ENCODE data around the gene SYNGAP1. TPM values are rescaled to one million over a fixed set of nuclear protein-coding genes. Genes with fewer than 3 reads are reported as not detected.
A peak's percentile ranks its signal among the peaks of the same experiment; 100 is the strongest.

Gene SYNGAP1
- total RNA-seq, 4 donors from 2014 or later = 0.71 to 2.3 (median 1.3) TPM

DNA sequence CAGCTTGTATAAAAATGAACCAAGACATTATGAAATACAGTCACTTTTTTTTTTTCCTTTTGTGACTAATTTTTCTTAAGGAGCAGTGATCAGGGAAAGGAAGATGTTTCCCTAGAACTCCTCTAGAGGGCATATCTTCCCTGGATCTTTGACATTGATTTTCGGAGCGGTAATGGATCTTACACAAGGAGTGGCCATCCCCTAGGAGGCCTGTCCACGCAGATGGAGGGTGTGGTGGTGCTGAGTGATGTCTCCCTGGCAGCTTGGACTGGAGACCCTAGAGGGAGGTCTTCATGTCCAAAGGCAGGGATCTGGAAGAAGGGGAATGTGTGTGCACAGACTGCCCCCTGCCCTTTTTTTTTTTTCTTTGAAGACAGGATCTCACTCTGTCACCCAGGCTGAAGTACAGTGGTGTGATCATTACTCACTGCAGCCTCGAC is 35.3 kb upstream of the SYNGAP1 start:
- no peaks in the 10 kb centered on the region for H3K27me3 ChIP-seq
- intact Hi-C loops (cut with DNase I; ENCODE audit: low total_unique reads) = no loop called here

DNA sequence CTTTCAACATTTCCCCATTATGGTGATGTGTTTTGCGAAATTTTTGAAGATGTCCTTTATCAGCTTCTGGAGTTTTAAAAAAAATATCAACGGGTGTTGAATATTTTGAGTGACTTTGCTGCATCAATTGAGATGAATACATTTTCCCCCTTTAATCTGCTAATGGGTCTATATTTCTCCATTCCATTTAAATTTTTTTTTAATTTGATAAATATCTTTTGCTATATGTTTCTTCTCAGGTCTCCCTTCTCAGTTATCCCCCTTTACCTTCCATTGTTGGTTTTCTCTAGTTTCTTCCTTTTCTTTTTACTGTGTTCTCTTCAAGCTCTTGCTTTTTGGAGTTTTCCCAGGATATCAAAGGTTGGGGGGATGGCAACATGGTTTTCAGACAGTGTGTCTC is 29.7 kb upstream of the SYNGAP1 start:
- no peak overlapping the region for H3K4me3 ChIP-seq
- ATAC-seq (no peak), DNase-seq (no peak)
- intact Hi-C loops (cut with DNase I; ENCODE audit: low total_unique reads) (loop anchor here (5.0 kb wide), 1 partner anchor 182 kb away; no protein-coding TSS in a partner anchor), in situ Hi-C loops (cut with MboI; ENCODE audit: low sequenced_read_pairs in 4 of 4) (no loop called here)
- TF ChIP-seq POLR2A (IDR thresholded peaks at IDR 0.05) = no peak
- TF ChIP-seq, protein P1, sequence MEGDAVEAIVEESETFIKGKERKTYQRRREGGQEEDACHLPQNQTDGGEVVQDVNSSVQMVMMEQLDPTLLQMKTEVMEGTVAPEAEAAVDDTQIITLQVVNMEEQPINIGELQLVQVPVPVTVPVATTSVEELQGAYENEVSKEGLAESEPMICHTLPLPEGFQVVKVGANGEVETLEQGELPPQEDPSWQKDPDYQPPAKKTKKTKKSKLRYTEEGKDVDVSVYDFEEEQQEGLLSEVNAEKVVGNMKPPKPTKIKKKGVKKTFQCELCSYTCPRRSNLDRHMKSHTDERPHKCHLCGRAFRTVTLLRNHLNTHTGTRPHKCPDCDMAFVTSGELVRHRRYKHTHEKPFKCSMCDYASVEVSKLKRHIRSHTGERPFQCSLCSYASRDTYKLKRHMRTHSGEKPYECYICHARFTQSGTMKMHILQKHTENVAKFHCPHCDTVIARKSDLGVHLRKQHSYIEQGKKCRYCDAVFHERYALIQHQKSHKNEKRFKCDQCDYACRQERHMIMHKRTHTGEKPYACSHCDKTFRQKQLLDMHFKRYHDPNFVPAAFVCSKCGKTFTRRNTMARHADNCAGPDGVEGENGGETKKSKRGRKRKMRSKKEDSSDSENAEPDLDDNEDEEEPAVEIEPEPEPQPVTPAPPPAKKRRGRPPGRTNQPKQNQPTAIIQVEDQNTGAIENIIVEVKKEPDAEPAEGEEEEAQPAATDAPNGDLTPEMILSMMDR (IDR thresholded peaks at IDR 0.05 in 4 of 5, conservative IDR thresholded peaks at IDR 0.05 in 1 of 5) = no peak
- peak overlapping the region; percentile 85 to 96 (median 94) for H3K27ac ChIP-seq
- no peaks in the 10 kb centered on the region for H3K27me3 ChIP-seq
- no peaks in the 10 kb centered on the region for H3K9me3 ChIP-seq
- H3K4me1 ChIP-seq = peaks cover 4 to 11% of the 10 kb centered on the region in 2 donors
- H3K36me3 ChIP-seq = no peaks in the 10 kb centered on the region

More for the DNA sequence above, 35.3 kb upstream of the SYNGAP1 start:
- no peak overlapping the region for H3K4me3 ChIP-seq
- DNase-seq (no peak), ATAC-seq (no peak)
- in situ Hi-C loops (cut with MboI; ENCODE audit: low sequenced_read_pairs in 4 of 4) = loop anchor here in 1 of 4 donors (10.0 kb wide), 1 partner anchor 60 kb away; no protein-coding TSS in a partner anchor
- no peaks in the 10 kb centered on the region for H3K4me1 ChIP-seq
- no peaks in the 10 kb centered on the region for H3K36me3 ChIP-seq
- H3K27ac ChIP-seq = no peak overlapping the region
- TF ChIP-seq POLR2A (IDR thresholded peaks at IDR 0.05) = no peak
- TF ChIP-seq, protein P1 (IDR thresholded peaks at IDR 0.05 in 4 of 5, conservative IDR thresholded peaks at IDR 0.05 in 1 of 5) = no peak
- no peaks in the 10 kb centered on the region for H3K9me3 ChIP-seq

DNA sequence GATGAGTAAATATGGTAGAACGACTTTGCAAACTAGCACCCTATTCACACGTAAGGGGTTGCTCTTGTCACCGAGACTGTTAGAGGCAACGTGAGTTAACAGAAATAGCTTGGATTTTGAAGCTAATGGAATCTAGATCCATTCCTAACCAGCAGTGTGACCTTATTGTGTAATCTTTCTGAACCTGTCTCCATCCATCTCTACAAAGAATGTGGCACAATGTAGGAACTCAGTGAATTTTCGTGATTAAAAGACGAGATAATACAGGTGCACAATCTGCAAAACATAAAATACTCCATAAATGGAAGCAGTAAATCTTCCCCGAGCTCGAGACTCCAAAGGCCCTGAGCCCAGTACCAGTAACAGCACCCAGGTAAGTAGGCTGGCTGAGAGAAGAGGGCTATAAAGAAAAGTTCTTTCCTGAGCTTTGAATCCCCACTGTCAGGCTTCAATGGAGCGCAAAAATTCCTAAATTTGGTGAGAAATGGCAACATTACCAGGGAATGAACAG is 29.0 kb upstream of the SYNGAP1 start:
- Histone ChIP-seq H3K4me3 (peak overlapping the region; percentile 36 to 61 (median 56)), H3K9me3 (no peaks in the 10 kb centered on the region), H3K4me1 (peaks cover 4 to 11% of the 10 kb centered on the region in 2 donors), H3K27ac (peak overlapping the region; percentile 85 to 96 (median 94)), H3K27me3 (no peaks in the 10 kb centered on the region), H3K36me3 (no peaks in the 10 kb centered on the region)
- TF ChIP-seq, protein P1 (IDR thresholded peaks at IDR 0.05 in 4 of 5, conservative IDR thresholded peaks at IDR 0.05 in 1 of 5) = no peak
- TF ChIP-seq POLR2A (IDR thresholded peaks at IDR 0.05) = no peak
- DNase-seq (no peak), ATAC-seq (no peak)
- intact Hi-C loops (cut with DNase I; ENCODE audit: low total_unique reads) (loop anchor here (1.0 to 5.0 kb wide), 5 partner anchors 19 to 191 kb away; partner anchors contain the start of genes RXRB, SLC39A7 and ZBTB9), in situ Hi-C loops (cut with MboI; ENCODE audit: low sequenced_read_pairs in 4 of 4) (no loop called here)

DNA sequence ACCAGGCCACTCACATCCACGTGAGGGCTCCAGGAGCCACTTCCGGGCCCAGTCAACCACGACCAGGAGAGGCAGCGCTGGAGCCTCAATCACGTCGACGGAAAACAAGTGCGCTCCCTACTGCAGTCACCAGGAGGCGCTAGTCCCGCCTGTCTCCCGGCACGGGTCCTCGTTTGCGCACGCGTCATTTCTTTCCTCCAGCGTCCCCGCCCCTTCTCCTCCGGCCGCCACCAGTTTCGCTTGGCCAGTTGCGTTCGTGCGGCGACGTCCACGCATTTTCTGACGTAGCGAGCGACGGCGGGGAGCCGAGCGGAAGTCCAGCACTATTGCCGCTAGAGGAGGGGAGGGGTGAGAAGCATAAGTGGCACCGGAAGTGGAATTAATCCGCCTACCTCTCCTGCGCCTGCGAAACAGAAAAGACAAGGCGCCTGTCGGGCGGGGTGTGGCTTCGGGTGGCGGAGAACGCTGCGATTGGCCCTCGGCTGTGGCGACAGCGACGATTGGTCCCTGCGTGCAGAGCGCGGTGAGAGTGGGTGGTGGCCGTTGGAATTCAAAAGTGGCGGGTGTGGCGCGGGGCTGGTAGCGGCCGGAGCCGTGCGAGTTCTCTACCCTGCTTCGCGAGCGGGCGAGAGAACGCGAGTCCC is 28.5 kb upstream of the SYNGAP1 start, which contains the start of gene KIFC1:
Gene KIFC1, plus strand, starts transcription at position 546 of the 644 bp plus-strand sequence. CDS start 163 bp downstream, outside the sequence.
- Histone ChIP-seq H3K36me3 (no peaks in the 10 kb centered on the region), H3K4me3 (peak within 1 kb of the TSS; percentile 55 to 65 (median 58)), H3K4me1 (peaks cover 4 to 11% of the 10 kb centered on the region in 2 donors), H3K27ac (peak within 1 kb of the TSS; percentile 85 to 96 (median 94)), H3K9me3 (no peaks in the 10 kb centered on the region), H3K27me3 (no peaks in the 10 kb centered on the region)
- ATAC-seq (peak; percentile 98 to 99), DNase-seq (peak; percentile 98 to 99)
- TF ChIP-seq, protein P1 (IDR thresholded peaks at IDR 0.05 in 4 of 5, conservative IDR thresholded peaks at IDR 0.05 in 1 of 5) = peak; percentile 96 to 98 (median 96)
- TF ChIP-seq POLR2A (IDR thresholded peaks at IDR 0.05) = no peak
- in situ Hi-C loops (cut with MboI; ENCODE audit: low sequenced_read_pairs in 4 of 4) (no loop called here), intact Hi-C loops (cut with DNase I; ENCODE audit: low total_unique reads) (loop anchor here (1.0 to 5.0 kb wide), 5 partner anchors 19 to 191 kb away; partner anchors contain the start of genes RXRB, SLC39A7 and ZBTB9)

All from gastrocnemius medialis (tissue), 4 donors.